Mammary epithelial cell (primary cell): Measurements from ENCODE around the gene LDLRAD4.

Experiments
- CTCF ChIP-seq, 2 donors: IDR thresholded peaks in 1 of 2; conservative IDR thresholded peaks in 1 of 2; 2 replicates each; pipeline ENCODE4 v1.5.1; 2011 to 2012; ENCODE audit warnings: inconsistent platforms in 2 of 2, low read length in 2 of 2, mild to moderate bottlenecking in 2 of 2, control low read depth in 1 of 2, low read depth in 1 of 2; ENCODE audit not compliant: insufficient read depth in 1 of 2; ENCODE audit errors: extremely low read depth in 1 of 2
- EZH2 ChIP-seq: IDR thresholded peaks from 2 replicates; pipeline ENCODE4 v1.6.1; 2012; ENCODE audit warnings: low read length, inconsistent platforms, borderline replicate concordance

GRCh38 chr18:13462686-13463085, 244.1 kb downstream of the LDLRAD4 start:
- no peak for TF ChIP-seq CTCF (conservative IDR thresholded peaks at IDR 0.05 in 1 of 2, IDR thresholded peaks at IDR 0.05 in 1 of 2; ENCODE audit: extremely low read depth in 1 of 2, insufficient read depth in 1 of 2, low read depth in 1 of 2, low read length in 2 of 2)
- no peak for TF ChIP-seq EZH2
